Motor neuron (in vitro differentiated cells): Measurements from ENCODE around the gene ATRX. TPM values are rescaled to one million over a fixed set of nuclear protein-coding genes. Genes with fewer than 3 reads are reported as not detected.
A peak's percentile ranks its signal among the peaks of the same experiment; 100 is the strongest.
"Not testable (repeated sequence)": the region's sequence is repeated elsewhere in the genome, so short reads cannot be mapped to it uniquely, and the experiment has no call there.

Experiments used
- ATAC-seq, 8 experiments: fragments of 200-7000 bp; cut with Tn5 transposase; replicated peaks in 6 of 8; 2 replicates each; pipeline ENCODE4 v1.8.0; 2021; ENCODE audit warnings: mild to moderate bottlenecking in 8 of 8, moderate library complexity in 8 of 8
- H3K27ac ChIP-seq, 2 donors: fragments of 250-450 bp; sonication (Bioruptor Pico); 2 replicates each; pipeline ENCODE4 v1.9.0; 2021; ENCODE audit warnings: antibody characterized with exemption in 2 of 2, mild to moderate bottlenecking in 2 of 2, moderate library complexity in 1 of 2
- H3K4me1 ChIP-seq, 2 donors: fragments of 250-450 bp; sonication (Bioruptor Pico); replicated peaks in 1 of 2; 2 replicates each; pipeline ENCODE4 v1.6.1; 2021; ENCODE audit warnings: antibody characterized with exemption in 2 of 2, mild to moderate bottlenecking in 2 of 2, moderate library complexity in 1 of 2
- H3K4me3 ChIP-seq, 5 donors: fragments of 250-450 bp; sonication (Bioruptor Pico); 2 replicates each; pipeline ENCODE4 v1.9.0; 2021; ENCODE audit warnings: antibody characterized with exemption in 5 of 5, mild to moderate bottlenecking in 5 of 5, moderate library complexity in 4 of 5
- WGBS, 10 experiments: fragments of 450-650 bp; shearing (Covaris generic); methylation state at CpG; one replicate each; pipeline ENCODE4 v1.0.0; 2022; 5-methylcytosine and 5-hydroxymethylcytosine counted together
- in situ Hi-C, 9 experiments: fragments of 400-800 bp; cut with MboI; loops; one replicate each; pipeline ENCODE4 v1.15.0; 2021; ENCODE audit warnings: low sequenced_read_pairs in 9 of 9, low pct_unique_long_range_greater_than_20kb in 2 of 9; ENCODE audit not compliant: unreplicated experiment in 9 of 9
- total RNA-seq, 8 experiments: library from RNA; unstranded; fragments of 300-600 nt; gene quantifications; 2 replicates each; pipeline versions ENCODE4 v1.2.3 to v1.2.4, GENCODE V29; 2022

The ATRX gene
- total RNA-seq, 8 experiments from 2014 or later: 44.7 to 140 (median 59.3) TPM

- no peak for ATAC-seq
- no peaks in the 10 kb centered on the region for H3K4me1 ChIP-seq
- H3K27ac ChIP-seq: no peak overlapping the region
- in situ Hi-C loops: no loop called here
- no peak overlapping the region for H3K4me3 ChIP-seq
- WGBS, 10 experiments: 44% methylated on average over 2 of the region's 2 CpGs; no CpG with 5 or more reads in 9 of the 10 experiments
Observed at GRCh38 chrX:77768787-77769186, 17.2 kb downstream of the ATRX start.

- H3K4me3 ChIP-seq, H3K27ac ChIP-seq, H3K4me1 ChIP-seq, ATAC-seq, in situ Hi-C loops: not testable (repeated sequence)
- no CpG with 5 or more reads among the region's 33 CpGs for WGBS, 10 experiments
Observed at GRCh38 chrX:77766212-77766611, 19.8 kb downstream of the ATRX start.

- H3K4me1 ChIP-seq: no peaks in the 10 kb centered on the region
- in situ Hi-C loops: no loop called here
- 76 to 95% methylated on average over 4 of the region's 6 CpGs; no CpG with 5 or more reads in 8 of the 10 experiments for whole genome bisulfite sequencing, 10 experiments
- no peak for ATAC-seq
- H3K27ac ChIP-seq: no peak overlapping the region
- H3K4me3 ChIP-seq: no peak overlapping the region
Observed at GRCh38 chrX:77755561-77755960, 30.5 kb downstream of the ATRX start.

- in situ Hi-C loops, H3K27ac ChIP-seq: not testable (repeated sequence)
Observed at GRCh38 chrX:77753942-77754341, 32.1 kb downstream of the ATRX start.

GRCh38 chrX:77749695-77750094, 36.3 kb downstream of the ATRX start:
- Histone ChIP-seq H3K4me1 (no peaks in the 10 kb centered on the region), H3K27ac (no peak overlapping the region), H3K4me3 (no peak overlapping the region)
- WGBS, 10 experiments: 40 to 75% (median 57%) methylated on average over 1 to 5 of the region's 5 CpGs; no CpG with 5 or more reads in 5 of the 10 experiments
- peak in 5 of 8 experiments; percentile 86 to 100 (median 90) for ATAC-seq
- in situ Hi-C loops: no loop called here

More at GRCh38 chrX:77753942-77754341, 32.1 kb downstream of the ATRX start:
- WGBS, 10 experiments: 29 to 100% (median 67%) methylated on average over 1 of the region's 1 CpG; no CpG with 5 or more reads in 7 of the 10 experiments
- not testable (repeated sequence) for ATAC-seq, H3K4me1 ChIP-seq, H3K4me3 ChIP-seq

GRCh38 chrX:77743720-77744119, 42.3 kb downstream of the ATRX start:
- ATAC-seq: no peak
- WGBS, 10 experiments: 83% methylated on average over 1 of the region's 2 CpGs; no CpG with 5 or more reads in 9 of the 10 experiments

GRCh38 chrX:77742788-77743476, 43.1 kb downstream of the ATRX start:
- in situ Hi-C loops: no loop called here
- ATAC-seq: peak in 2 of 8 experiments; percentile 27 to 50
- 0 to 86% (median 41%) methylated on average over 1 to 4 of the region's 7 CpGs; no CpG with 5 or more reads in 5 of the 10 experiments for WGBS, 10 experiments
- Histone ChIP-seq H3K27ac (no peak overlapping the region), H3K4me1 (no peaks in the 10 kb centered on the region), H3K4me3 (no peak overlapping the region)

More at GRCh38 chrX:77743720-77744119, 42.3 kb downstream of the ATRX start:
- Histone ChIP-seq H3K4me1 (no peaks in the 10 kb centered on the region), H3K27ac (no peak overlapping the region), H3K4me3 (no peak overlapping the region)
- in situ Hi-C loops: no loop called here

GRCh38 chrX:77740376-77740905, 45.6 kb downstream of the ATRX start:
- Histone ChIP-seq H3K4me1 (no peaks in the 10 kb centered on the region), H3K4me3 (no peak overlapping the region), H3K27ac (no peak overlapping the region)
- 20 to 100% (median 60%) methylated on average over 1 to 3 of the region's 3 CpGs; no CpG with 5 or more reads in 5 of the 10 experiments for WGBS, 10 experiments
- in situ Hi-C loops: no loop called here
- peak in 1 of 8 experiments; percentile 25 for ATAC-seq

GRCh38 chrX:77733342-77733741, 52.7 kb downstream of the ATRX start:
- in situ Hi-C loops: no loop called here
- H3K27ac ChIP-seq: no peak overlapping the region
- no peak overlapping the region for H3K4me3 ChIP-seq
- H3K4me1 ChIP-seq: no peaks in the 10 kb centered on the region
- WGBS, 10 experiments: 67 to 100% (median 85%) methylated on average over 1 to 2 of the region's 3 CpGs; no CpG with 5 or more reads in 7 of the 10 experiments
- ATAC-seq: no peak

GRCh38 chrX:77731821-77732419, 54.1 kb downstream of the ATRX start:
- no peaks in the 10 kb centered on the region for H3K4me1 ChIP-seq
- ATAC-seq: no peak
- 41 to 90% methylated on average over 2 to 4 of the region's 7 CpGs; no CpG with 5 or more reads in 8 of the 10 experiments for WGBS, 10 experiments
- in situ Hi-C loops: no loop called here
- H3K4me3 ChIP-seq: no peak overlapping the region
- H3K27ac ChIP-seq: no peak overlapping the region

GRCh38 chrX:77726095-77726494, 59.9 kb downstream of the ATRX start:
- no CpG with 5 or more reads among the region's 3 CpGs for WGBS, 10 experiments
- ATAC-seq, in situ Hi-C loops, H3K4me1 ChIP-seq, H3K27ac ChIP-seq, H3K4me3 ChIP-seq: not testable (repeated sequence)

- Histone ChIP-seq H3K4me1 (no peaks in the 10 kb centered on the region), H3K4me3 (no peak overlapping the region), H3K27ac (no peak overlapping the region)
- in situ Hi-C loops: no loop called here
- 64 to 100% methylated on average over 1 to 4 of the region's 4 CpGs; no CpG with 5 or more reads in 8 of the 10 experiments for WGBS, 10 experiments
- ATAC-seq: no peak
Observed at GRCh38 chrX:77723681-77724080, 62.3 kb downstream of the ATRX start.

- Histone ChIP-seq H3K4me1 (no peaks in the 10 kb centered on the region), H3K4me3 (no peak overlapping the region), H3K27ac (no peak overlapping the region)
- ATAC-seq: no peak
- in situ Hi-C loops: no loop called here
- WGBS, 10 experiments: 65 to 100% (median 80%) methylated on average over 1 to 4 of the region's 4 CpGs; no CpG with 5 or more reads in 3 of the 10 experiments
Observed at GRCh38 chrX:77719388-77719787, 66.6 kb downstream of the ATRX start.
